Left colon (tissue), 2 donors: ENCODE measurements around the gene ADCY4. TPM values are rescaled to one million over a fixed set of nuclear protein-coding genes. Genes with fewer than 3 reads are reported as not detected.
"Not testable (repeated sequence)": the region's sequence is repeated elsewhere in the genome, so short reads cannot be mapped to it uniquely, and the experiment has no call there.

Source experiments
- ATAC-seq: fragments of 200-7000 bp; cut with Tn5 transposase; one replicate; pipeline ENCODE4 v1.9.1; 2020; ENCODE audit warnings: mild to moderate bottlenecking, moderate library complexity
- DNase-seq, 2 donors: peaks; one replicate each; pipeline ENCODE4 v3.0.0-alpha.2; 2020
- intact Hi-C, 2 donors: fragments of 100-400 bp; cut with DNase I in 1 of 2; cut with micrococcal nuclease in 1 of 2; formaldehyde crosslinking; loops; one replicate each; pipeline versions ENCODE4 v1.11.2 to v1.14.0; 2022; cut with DNase I, micrococcal nuclease
- total RNA-seq, 2 donors: library from RNA; stranded (reverse); fragmentation: NEBNext Ultra II Directional; extraction: Animal tissue kit (Norgen Biotek cat#: 25700); gene quantifications; one replicate each; pipeline ENCODE4 v1.2.1, GENCODE V29; 2021
- donor health status: DM: no; HTN: no; CAD: no.
- donor health status: DM: yes; HTN: yes; CAD: no.

The ADCY4 gene
- total RNA-seq, 2 donors from 2014 or later, result 10.1 to 16.4 TPM

GRCh38 chr14:24368212-24368561, 33.3 kb upstream of the ADCY4 start:
- ATAC-seq, result no peak
- intact Hi-C loops, result loop anchor here (5.0 to 10.0 kb wide), 2 partner anchors 64 to 67 kb away; no protein-coding TSS in a partner anchor
- DNase-seq, result peak in 1 of 2 donors; percentile 32

- peak; percentile 23 for ATAC-seq
- intact Hi-C loops, result loop anchor here (5.0 to 10.0 kb wide), 2 partner anchors 65 to 67 kb away; no protein-coding TSS in a partner anchor
- DNase-seq, result peak; percentile 78 to 87
Observed at GRCh38 chr14:24367514-24368211, 32.8 kb upstream of the ADCY4 start, which contains the start of gene NFATC4. TSS of gene NFATC4 (plus strand) at chr14:24368184. CDS start at chr14:24368341, 157 bp downstream.

GRCh38 chr14:24366721-24367513, 32.0 kb upstream of the ADCY4 start:
- DNase-seq (peak; percentile 92 to 93), ATAC-seq (peak; percentile 80)
- intact Hi-C loops, result loop anchor here (5.0 to 10.0 kb wide), 2 partner anchors 65 to 68 kb away; no protein-coding TSS in a partner anchor

- DNase-seq, result no peak
- ATAC-seq, result no peak
- intact Hi-C loops, result loop anchor here (5.0 to 10.0 kb wide), 2 partner anchors 66 to 68 kb away; no protein-coding TSS in a partner anchor
Observed at GRCh38 chr14:24366413-24366720, 31.5 kb upstream of the ADCY4 start.

- ATAC-seq, result peak; percentile 62
- DNase-seq, result peak; percentile 91 to 93
- intact Hi-C loops, result loop anchor here (5.0 to 10.0 kb wide), 2 partner anchors 66 to 69 kb away; no protein-coding TSS in a partner anchor
Observed at GRCh38 chr14:24365600-24366412, 30.9 kb upstream of the ADCY4 start.

GRCh38 chr14:24364841-24365240, 30.0 kb upstream of the ADCY4 start:
- DNase-seq (no peak), ATAC-seq (no peak)
- intact Hi-C loops, result loop anchor here (5.0 to 10.0 kb wide), 2 partner anchors 67 to 70 kb away; no protein-coding TSS in a partner anchor

GRCh38 chr14:24363401-24363800, 28.5 kb upstream of the ADCY4 start:
- DNase-seq (no peak), ATAC-seq (no peak)
- intact Hi-C loops, result loop anchor here in 1 of 2 donors (10.0 kb wide), 1 partner anchor 71 kb away; no protein-coding TSS in a partner anchor

GRCh38 chr14:24362241-24362960, 27.5 kb upstream of the ADCY4 start:
- intact Hi-C loops, result loop anchor here in 1 of 2 donors (10.0 kb wide), 1 partner anchor 72 kb away; no protein-coding TSS in a partner anchor
- ATAC-seq, result no peak
- DNase-seq, result no peak

GRCh38 chr14:24361326-24361725, 26.5 kb upstream of the ADCY4 start:
- DNase-seq (no peak), ATAC-seq (no peak)
- intact Hi-C loops, result loop anchor here in 1 of 2 donors (10.0 kb wide), 1 partner anchor 73 kb away; no protein-coding TSS in a partner anchor

- intact Hi-C loops, result loop anchor here in 1 of 2 donors (10.0 kb wide), 1 partner anchor 75 kb away; no protein-coding TSS in a partner anchor
- DNase-seq (no peak), ATAC-seq (no peak)
Observed at GRCh38 chr14:24360281-24360680, 25.4 kb upstream of the ADCY4 start.

- DNase-seq (no peak), ATAC-seq (no peak)
- intact Hi-C loops, result no loop called here
Observed at GRCh38 chr14:24356208-24356607, 21.3 kb upstream of the ADCY4 start.

GRCh38 chr14:24355009-24355408, 20.1 kb upstream of the ADCY4 start:
- ATAC-seq, result no peak

GRCh38 chr14:24354482-24354825, 19.6 kb upstream of the ADCY4 start:
- DNase-seq, intact Hi-C loops, ATAC-seq: not testable (repeated sequence)

More at GRCh38 chr14:24355009-24355408, 20.1 kb upstream of the ADCY4 start:
- intact Hi-C loops, result no loop called here
- no peak for DNase-seq

GRCh38 chr14:24353559-24354481, 18.9 kb upstream of the ADCY4 start:
- ATAC-seq, result peak; percentile 97
- DNase-seq, result peak in 1 of 2 donors; percentile 66
- intact Hi-C loops, result no loop called here

- intact Hi-C loops, result no loop called here
- no peak for DNase-seq
- peak; percentile 65 for ATAC-seq
Observed at GRCh38 chr14:24351517-24351916, 16.6 kb upstream of the ADCY4 start.

- intact Hi-C loops, result no loop called here
- no peak for ATAC-seq
Observed at GRCh38 chr14:24349742-24350141, 14.9 kb upstream of the ADCY4 start.

GRCh38 chr14:24348186-24348585, 13.3 kb upstream of the ADCY4 start:
- intact Hi-C loops, result no loop called here
- ATAC-seq, result no peak
- DNase-seq, result no peak

More at GRCh38 chr14:24349742-24350141, 14.9 kb upstream of the ADCY4 start:
- no peak for DNase-seq
